Kidney tubule cell (primary cell): ENCODE measurements around the gene CFH.
"Not testable (repeated sequence)": the region's sequence is repeated elsewhere in the genome, so short reads cannot be mapped to it uniquely, and the experiment has no call there.

Experiments used
- DNase-seq: peaks from one replicate; pipeline ENCODE4 v3.0.0-alpha.2; 2018; ENCODE audit warnings: low spot score

CFH gene

DNA sequence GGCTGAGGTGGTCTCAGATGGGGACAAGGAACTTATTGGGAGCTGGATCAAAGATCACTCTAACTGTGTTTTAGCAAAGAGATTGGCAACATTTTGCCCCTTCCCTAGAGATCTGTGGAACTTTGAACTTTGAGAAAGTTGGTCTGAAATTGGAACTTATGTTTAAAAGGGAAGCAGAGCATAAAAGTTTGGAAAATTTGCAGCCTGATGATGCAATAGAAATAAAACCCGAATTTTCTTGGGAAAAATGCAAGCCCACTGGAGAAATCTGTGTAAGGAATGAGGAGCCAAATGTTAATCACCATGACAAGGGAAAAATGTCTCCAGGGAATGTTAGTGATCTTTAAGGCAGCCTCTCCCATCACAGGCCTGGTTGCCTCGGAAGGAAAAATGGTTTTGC lies 17.2 kb downstream of the CFH start:
- DNase-seq, result no peak

DNA sequence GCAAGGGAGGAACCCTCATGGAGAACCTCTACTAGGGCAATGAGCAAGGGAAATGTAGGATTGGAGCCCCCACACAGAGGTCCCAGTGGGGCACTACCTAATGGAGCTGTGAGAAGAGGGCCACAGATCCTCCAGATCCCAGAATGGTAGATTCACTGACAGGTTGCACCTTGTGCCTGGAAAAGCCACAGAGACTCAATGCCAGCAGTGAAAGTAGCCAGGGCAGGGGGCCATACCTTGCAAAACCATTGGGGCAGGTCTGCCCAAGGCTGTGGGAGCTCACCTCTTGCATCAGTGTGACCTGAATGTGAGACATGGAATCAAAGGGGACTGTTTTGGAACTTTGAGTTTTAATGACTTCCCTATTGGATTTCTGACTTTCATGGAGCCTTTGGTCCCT lies 17.9 kb downstream of the CFH start:
- DNase-seq, result no peak

DNA sequence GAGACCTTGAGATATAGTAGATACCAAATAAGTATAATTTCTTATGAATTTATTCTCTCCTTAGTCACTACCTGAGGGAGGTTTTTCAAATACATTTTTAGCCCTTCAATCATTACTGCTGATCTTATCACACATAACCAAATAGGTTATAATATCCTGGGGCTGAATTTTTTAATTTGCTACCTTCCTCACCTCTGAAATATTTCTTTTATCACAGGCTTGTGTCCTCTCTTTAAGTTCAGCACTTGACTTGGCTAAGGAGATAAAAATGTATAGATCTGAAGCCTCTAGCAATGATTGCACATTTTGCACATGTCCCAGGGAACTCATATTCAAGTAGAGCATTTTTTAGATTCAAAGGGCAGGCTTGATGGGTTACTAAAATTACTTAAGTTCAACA lies 23.1 kb downstream of the CFH start:
- no peak for DNase-seq

DNA sequence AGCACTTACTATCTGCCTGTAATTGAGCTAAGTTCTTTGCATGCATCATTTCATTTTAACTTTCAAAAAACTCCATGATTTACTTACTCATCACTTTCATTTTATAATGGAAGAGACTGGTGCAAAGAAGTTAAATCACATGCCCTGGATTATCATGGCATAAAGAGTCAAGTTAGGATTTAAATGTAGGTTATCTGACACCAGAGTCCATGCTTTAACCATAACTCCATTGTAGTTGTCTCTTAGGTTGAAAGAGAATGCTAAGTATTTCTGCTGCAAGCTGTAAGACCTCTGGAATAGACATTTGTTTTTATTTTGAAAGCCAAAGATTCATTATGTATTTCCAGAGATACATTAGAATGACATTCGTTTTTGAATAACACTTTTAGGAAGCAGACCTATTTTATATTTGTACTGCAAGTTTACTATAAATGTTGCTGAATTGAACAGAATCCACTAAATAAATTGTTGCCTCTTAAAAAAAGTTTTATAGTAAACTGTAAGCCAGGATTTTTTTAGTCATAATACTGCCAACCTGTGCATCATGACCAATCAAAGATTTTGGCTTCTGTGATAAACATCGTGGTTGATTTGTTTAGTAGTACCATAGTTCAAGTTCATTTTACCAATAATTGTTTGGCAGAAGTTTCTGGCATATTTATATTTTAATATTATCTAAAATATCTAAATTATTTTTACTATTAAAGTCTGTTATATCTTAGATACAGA lies 26.1 kb downstream of the CFH start:
- no peak for DNase-seq

GRCh38 chr1:196678510-196678884 lies 26.7 kb downstream of the CFH start:
- DNase-seq, result peak; percentile 23

DNA sequence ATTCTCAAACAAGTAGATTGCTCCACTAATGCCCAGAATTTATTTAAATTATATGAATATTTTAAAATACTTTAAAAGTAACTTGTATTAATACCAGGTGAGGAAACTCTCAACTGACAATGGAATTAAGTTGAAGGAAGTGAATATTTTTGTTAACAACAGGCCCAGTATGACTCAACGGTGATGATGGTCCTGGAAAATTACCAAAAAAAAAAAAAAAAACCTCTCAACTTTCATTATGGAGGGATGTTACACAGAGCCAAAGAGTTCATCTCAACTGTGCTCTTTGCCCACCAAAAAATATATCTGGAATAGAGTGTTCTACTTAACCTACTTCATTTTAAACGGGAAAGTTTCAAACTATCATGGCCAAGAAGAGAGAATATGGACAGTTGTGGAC lies 28.3 kb downstream of the CFH start:
- peak; percentile 18 for DNase-seq

- DNase-seq, result no peak
These were observed 32.6 kb downstream of the CFH start for GRCh38 chr1:196684476-196684875.

- DNase-seq, result no peak
These were observed 33.7 kb downstream of the CFH start for GRCh38 chr1:196685506-196685905.

- DNase-seq, result no peak
These were observed 37.2 kb downstream of the CFH start for GRCh38 chr1:196689001-196689400.

DNA sequence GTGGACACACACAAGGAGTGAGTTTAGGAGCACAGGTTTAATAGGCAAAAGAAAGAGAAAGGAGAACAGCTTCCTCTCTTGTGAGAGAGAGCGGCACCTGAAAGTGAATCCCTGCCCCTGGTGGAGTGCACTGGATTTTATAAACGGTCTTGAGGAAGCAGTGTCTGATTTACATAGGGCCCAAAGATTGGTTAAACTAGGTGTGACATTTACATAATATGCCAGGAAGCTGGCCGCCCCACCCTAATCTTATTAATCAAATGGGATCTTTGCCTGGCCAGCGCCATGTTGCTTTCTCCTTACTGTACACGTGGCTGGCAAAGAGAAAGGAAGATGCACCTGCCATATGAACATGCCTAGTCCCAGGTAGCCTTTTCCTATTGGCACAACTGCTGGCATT lies 38.7 kb downstream of the CFH start:
- DNase-seq, result no peak

DNA sequence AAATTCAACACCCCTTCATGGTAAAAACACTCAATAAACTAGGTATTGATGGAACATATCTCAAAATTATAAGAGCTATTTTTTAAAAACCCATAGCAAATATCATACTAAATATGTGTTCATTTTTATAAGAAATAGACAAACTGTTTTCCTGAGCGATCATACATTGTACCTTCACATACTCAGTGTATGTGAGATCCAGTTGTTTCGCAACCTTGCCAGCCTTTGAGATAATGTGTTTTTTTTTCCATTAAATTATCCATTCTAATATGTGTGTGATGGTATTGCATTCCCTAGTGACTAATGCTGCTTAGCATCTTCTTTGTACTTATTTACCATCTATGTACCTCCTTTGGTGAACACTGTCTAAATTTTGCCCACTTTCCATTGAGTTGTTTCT lies 47.1 kb downstream of the CFH start:
- no peak for DNase-seq

GRCh38 chr1:196701144-196701543 lies 49.3 kb downstream of the CFH start:
- DNase-seq, result no peak

- not testable (repeated sequence) for DNase-seq
These were observed 58.0 kb downstream of the CFH start for GRCh38 chr1:196709892-196710291.

DNA sequence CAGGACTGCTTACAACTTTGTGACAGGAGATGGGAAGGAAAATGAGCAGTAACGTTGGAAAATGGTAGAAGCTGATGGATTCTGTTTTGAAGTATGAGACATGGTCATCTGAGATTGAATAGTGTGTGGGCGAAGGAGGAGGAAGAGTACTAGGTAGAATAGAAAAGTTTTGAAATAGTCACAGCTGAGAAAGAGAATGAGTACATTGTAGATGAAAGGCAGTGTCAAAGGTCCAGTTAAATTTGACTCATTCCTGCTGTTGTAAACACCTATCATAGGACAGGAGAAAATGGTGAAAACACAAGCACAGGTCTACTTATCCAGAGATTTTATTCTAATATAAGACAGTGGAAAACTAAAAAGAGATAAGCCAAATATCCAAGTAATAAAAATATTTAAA lies 66.0 kb downstream of the CFH start:
- no peak for DNase-seq

DNA sequence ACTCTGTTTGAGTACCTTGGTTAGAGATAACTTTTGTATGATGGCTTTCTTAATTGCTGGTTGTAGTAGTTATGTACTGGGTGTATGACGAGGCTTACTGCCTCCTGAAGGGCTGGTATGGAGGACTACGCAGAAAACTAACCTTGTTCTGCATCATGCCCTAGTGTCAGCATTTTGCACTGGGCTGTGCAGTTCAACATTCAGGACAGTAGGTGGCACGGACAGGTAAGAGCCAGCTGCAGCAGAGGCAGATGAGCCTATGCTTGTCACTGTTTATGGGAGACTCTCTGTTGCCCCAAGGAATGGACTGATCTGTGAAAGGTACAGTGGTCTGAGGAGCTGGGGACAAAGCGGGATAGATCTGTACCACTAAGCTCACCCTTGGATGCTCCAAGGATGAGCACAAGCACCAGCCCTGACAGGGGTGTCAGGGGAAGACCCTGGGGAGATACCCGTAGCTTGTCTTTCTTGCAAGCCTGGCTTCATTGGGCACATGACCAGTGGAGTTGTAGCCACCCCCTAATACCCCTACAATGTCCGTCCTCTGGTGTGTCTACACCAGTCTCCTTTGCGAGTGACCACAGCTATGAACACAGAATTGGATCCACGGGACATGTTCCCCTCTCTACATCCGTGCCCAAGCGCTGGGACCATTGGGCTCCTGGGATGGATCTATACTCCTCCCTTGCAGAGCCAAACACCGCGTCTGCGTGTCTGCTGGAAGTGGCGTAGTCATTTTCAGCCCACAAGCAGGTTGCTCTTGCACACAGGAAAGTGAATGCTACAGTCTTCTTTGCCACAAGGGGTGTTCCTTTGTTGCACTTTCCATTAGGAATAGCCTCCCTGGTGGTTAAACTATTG lies 71.7 kb downstream of the CFH start:
- DNase-seq, result peak; percentile 45

DNA sequence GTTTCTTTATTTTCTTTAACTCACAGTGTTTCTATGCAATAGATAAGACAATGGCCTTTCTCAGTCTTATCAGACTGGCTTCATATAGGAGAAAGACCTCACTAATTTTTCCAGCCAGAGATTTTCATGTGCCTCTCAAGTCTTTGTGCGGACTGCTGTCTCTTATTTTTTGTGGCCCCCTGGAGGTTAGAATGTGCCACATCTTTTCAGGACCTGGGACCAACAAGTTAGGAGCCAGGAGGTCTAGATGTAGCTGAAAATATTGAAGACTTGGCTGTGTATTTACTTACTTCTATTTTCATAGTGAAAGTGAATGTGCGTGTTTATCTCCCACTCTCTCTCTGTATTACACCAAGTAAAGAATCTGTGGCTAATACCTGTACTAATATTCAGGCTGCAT lies 80.7 kb downstream of the CFH start:
- no peak for DNase-seq

- no peak for DNase-seq
These were observed 81.5 kb downstream of the CFH start for GRCh38 chr1:196733091-196733970.

- no peak for DNase-seq
These were observed 82.2 kb downstream of the CFH start for GRCh38 chr1:196734006-196734405.

GRCh38 chr1:196734460-196734859 lies 82.6 kb downstream of the CFH start:
- no peak for DNase-seq

DNA sequence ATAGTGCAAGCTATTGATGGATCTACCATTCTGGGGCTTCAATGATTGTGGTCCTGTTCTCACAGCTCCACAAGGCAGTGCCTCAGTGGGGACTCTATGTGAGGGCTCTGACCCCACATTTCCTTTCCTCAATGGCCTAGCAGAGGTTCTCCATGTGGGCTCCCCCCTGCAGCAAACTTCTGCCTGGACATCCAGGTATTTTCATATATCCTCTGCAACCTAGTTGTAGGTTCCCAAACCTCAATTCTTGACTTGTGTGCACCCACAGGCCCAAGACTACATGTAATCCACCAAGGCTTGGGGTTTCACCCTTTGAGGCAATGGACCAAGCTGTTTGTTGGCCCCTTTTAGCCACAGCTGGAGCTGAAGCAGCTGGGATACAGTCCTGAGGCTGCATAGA lies 86.9 kb downstream of the CFH start:
- DNase-seq, result no peak

DNA sequence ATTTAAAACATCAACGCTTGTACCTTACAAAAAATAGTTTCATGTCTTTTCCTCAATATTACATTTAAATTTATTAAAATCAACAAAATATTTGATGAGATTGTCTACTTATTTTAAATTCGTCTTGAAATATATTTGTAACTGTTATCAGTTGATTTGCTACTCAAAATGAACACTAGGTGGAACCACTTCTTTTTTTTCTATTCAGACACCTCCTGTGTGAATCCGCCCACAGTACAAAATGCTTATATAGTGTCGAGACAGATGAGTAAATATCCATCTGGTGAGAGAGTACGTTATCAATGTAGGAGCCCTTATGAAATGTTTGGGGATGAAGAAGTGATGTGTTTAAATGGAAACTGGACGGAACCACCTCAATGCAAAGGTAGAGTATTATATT lies 91.4 kb downstream of the CFH start:
- peak; percentile 18 for DNase-seq

GRCh38 chr1:196765019-196765740 lies 113.3 kb downstream of the CFH start:
- DNase-seq, result not testable (repeated sequence)
